GM12873 (cell line): ENCODE results near the gene RNF44.

ENCODE experiments used
- TF ChIP-seq, protein P1 (sequence below): IDR thresholded peaks from 2 replicates; pipeline ENCODE4 v1.5.1; 2012; ENCODE audit warnings: low read depth, mild to moderate bottlenecking, moderate library complexity, low read length, control low read depth; ENCODE audit not compliant: insufficient read depth; ENCODE audit errors: missing control alignments

The RNF44 gene

DNA sequence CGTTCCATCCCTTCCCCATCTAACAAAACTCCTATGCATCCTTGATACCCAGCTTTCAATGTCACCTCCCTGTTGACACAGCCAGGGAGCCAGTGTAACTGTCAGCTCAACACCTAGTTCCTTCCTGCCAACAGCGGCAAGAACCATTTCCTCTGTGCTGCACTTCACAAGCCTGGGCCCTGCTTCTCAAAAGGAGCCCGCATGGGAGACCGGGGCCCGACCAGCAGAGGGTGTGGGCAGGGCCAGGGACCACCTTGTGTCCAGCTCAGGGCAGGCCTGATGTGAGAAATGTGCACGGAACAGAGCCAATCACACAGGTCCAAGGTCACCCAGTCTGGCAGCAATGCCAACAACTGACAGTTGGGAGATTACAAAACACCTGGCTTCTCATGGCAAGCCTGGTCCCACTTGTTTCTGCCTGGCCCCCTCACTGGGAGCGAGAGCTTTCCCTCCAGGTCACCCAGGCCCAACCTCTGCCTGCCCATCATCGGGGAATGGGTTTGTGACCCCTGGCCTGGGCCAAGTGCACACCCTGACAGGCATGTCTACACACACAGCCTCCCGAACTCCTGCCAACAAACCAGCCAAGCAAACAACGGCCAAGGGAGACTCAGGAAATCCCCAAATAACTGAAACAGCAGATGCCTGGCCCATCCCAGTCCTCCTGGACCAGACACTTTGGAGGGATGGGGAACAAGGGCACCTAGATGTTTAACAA lies 3.1 kb downstream of the RNF44 start:
- TF ChIP-seq, protein P1, sequence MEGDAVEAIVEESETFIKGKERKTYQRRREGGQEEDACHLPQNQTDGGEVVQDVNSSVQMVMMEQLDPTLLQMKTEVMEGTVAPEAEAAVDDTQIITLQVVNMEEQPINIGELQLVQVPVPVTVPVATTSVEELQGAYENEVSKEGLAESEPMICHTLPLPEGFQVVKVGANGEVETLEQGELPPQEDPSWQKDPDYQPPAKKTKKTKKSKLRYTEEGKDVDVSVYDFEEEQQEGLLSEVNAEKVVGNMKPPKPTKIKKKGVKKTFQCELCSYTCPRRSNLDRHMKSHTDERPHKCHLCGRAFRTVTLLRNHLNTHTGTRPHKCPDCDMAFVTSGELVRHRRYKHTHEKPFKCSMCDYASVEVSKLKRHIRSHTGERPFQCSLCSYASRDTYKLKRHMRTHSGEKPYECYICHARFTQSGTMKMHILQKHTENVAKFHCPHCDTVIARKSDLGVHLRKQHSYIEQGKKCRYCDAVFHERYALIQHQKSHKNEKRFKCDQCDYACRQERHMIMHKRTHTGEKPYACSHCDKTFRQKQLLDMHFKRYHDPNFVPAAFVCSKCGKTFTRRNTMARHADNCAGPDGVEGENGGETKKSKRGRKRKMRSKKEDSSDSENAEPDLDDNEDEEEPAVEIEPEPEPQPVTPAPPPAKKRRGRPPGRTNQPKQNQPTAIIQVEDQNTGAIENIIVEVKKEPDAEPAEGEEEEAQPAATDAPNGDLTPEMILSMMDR = peak; percentile 19

DNA sequence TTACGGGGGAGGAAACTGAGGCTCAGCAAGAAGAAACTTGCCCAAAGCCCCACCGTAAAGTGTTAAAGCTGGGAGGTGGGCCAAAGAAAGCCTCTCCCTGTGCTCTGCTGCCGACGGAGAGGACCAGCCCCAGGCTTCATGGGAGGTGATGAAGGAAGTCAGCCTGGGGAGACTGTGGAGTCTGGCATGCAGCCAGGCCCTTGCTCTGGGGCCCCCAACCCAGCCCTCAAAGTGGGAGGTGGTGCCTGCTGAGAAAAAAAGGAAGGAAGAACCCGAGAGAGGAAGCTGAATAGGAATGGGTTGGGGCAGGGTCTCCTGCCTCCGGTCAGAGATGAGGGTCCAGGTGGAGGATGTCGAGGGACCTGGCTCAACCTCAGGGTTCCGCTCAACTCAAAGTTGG lies 3.8 kb downstream of the RNF44 start:
- TF ChIP-seq, protein P1 = no peak

DNA sequence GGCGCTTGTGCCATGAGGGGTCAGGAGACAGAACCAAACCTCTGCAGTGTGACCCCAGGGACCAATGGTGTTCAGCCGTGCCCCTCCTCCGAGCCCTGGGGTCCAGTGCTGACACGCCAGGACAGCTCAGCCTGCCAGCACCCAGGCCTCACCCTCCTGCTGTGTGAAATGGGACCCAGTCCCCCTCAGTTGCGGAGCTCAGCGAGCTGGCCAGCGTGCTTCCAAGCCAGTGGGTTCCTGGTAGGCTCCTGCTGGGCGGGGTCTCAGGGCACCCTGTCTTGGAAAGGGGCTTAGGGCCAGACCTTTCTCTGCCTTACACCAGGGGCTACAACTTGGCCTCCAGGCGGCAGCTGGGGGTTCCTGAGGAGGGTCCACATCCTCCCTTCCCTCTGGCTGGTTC lies 4.4 kb downstream of the RNF44 start:
- TF ChIP-seq, protein P1 = no peak

DNA sequence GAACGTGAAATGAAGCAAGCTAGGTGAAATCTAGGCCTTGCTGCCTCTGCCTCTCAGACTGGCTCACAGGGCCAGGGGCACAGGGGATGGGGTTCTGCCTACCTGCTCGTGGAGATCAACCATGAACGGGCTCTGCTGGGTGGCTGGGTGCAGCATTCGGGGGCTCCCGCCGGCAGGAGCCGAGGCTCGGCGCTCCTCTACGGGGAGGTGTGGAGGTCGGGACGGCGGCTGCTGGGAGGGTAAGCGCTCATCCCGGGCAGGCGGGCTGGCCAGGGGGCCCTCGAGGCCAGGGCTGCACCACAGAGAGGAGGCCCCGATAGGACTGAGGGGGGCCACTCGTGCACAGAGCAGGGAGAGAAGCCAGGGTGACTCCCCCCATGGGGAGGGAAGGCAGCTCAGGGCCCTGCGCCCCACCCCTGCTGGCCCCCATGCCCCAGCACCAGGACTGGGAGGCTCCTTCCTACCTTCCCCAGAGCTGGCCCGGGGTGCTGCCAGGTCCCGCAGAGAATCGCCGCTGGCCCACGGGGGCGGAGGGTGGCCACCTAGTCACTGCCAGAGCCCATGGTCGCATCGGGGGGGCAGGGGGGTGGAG lies 5.2 kb downstream of the RNF44 start:
- TF ChIP-seq, protein P1 = no peak

DNA sequence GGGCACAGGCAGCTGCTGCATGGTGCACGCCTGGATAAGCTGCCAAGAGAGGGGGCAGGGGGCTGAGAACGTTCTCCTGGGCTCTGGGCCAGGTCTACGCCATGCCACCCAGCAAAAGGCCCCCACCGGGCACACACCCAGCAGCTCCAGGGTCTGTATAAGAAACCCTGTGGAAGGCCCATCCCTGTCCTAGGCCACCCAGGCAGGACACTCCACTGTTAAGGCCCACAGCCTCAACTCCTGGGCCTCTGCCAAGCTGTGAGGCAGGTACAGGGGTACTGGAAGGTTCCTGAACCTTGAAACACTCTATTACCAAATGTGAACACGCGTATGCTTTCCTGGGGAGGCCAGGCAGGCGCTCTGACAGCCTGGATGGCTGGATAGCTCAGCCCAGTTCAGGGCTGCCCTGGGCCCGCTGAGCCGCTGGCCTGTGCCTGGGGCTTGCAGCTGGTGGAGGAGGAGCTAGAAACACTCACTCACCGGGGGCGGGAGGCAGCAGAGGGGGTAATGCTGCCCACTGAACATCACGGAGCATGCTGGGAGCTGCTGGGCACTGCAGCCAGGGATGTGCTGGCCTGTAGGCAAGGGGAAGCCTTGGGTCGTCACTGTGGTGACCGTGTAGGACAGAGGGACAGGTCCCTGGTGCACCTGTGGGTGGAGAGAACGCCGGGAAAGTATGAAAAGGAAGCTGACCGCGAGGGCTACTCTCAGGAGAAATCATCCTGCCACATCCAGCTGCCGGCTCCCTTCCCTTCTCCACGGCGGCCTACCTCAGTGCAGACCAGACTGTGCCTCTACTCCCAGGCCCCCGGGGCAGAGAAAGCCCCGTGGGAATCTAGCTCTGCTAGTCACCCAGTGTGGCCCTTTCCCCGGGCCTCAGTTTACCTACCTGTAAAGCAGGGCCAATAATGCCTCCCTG lies 6.0 kb downstream of the RNF44 start:
- TF ChIP-seq, protein P1 = no peak

DNA sequence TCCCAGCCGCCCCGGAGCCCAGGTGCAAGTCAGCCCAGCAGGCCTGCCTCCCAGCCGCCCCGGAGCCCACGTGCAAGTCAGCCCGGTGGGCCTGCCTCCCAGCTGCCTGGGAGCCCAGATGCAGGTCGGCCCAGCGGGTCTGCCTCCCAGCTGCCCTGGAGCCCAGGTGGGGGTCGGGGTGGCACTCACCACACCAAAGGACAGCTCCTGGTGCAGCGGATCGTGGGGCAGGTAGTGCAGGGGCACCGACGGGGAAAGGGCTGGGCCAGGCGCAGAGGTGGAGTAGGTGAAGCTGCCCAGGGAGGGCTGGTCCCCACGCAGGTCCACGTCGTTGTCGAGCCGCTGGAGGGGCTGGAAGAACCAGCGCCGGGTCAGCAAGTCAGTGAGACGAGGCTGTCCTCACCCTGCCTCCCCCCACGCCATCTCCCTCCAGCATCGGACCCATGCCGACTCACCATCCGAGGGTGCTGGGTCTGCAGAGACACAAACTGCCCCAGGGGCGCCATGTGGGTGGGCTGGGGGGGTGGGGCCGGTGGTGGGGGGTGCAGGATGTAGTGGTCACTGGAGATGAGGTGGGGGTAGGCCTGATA lies 6.7 kb downstream of the RNF44 start:
- TF ChIP-seq, protein P1 = no peak
